Activated CD4-positive, alpha-beta T cell treated with anti-CD3 and anti-CD28 coated beads, Interleukin-2, Interleukin-4, amounts not matched to agents 100 ng/mL and 50 ng/mL, durations not matched to agents 16 hours and 8 hours (primary cell): Measurements from ENCODE around the gene CEP83.
"Not testable (repeated sequence)": the region's sequence is repeated elsewhere in the genome, so short reads cannot be mapped to it uniquely, and the experiment has no call there.

Source experiments
- DNase-seq: peaks from one replicate; pipeline ENCODE4 v3.0.0-alpha.2; 2020; ENCODE audit warnings: low spot score

The CEP83 gene

GRCh38 chr12:94379479-94380113 lies 80.1 kb downstream of the CEP83 start:
- DNase-seq: peak; percentile 77

GRCh38 chr12:94377599-94377998 lies 82.1 kb downstream of the CEP83 start:
- no peak for DNase-seq

- no peak for DNase-seq
Measured at GRCh38 chr12:94374124-94374523, 85.5 kb downstream of the CEP83 start.

GRCh38 chr12:94372461-94372860 lies 87.2 kb downstream of the CEP83 start:
- peak; percentile 79 for DNase-seq

- DNase-seq: no peak
Measured at GRCh38 chr12:94362653-94363052, 97.0 kb downstream of the CEP83 start.

GRCh38 chr12:94359761-94360160 lies 99.9 kb downstream of the CEP83 start:
- no peak for DNase-seq

GRCh38 chr12:94353130-94353529 lies 106.5 kb downstream of the CEP83 start:
- no peak for DNase-seq

- DNase-seq: no peak
Measured at GRCh38 chr12:94340573-94340972, 119.1 kb downstream of the CEP83 start.

GRCh38 chr12:94338006-94338794 lies 121.5 kb downstream of the CEP83 start:
- no peak for DNase-seq

GRCh38 chr12:94336211-94336925 lies 123.3 kb downstream of the CEP83 start:
- no peak for DNase-seq

GRCh38 chr12:94333396-94333795 lies 126.3 kb downstream of the CEP83 start:
- DNase-seq: no peak

GRCh38 chr12:94329366-94329765 lies 130.3 kb downstream of the CEP83 start:
- no peak for DNase-seq

- DNase-seq: no peak
Measured at GRCh38 chr12:94327809-94328208, 131.9 kb downstream of the CEP83 start.

GRCh38 chr12:94326727-94327126 lies 132.9 kb downstream of the CEP83 start:
- peak; percentile 74 for DNase-seq

GRCh38 chr12:94326234-94326633 lies 133.4 kb downstream of the CEP83 start:
- DNase-seq: no peak

- DNase-seq: no peak
Measured at GRCh38 chr12:94322346-94322745, 137.3 kb downstream of the CEP83 start.

- DNase-seq: no peak
Measured at GRCh38 chr12:94320109-94320508, 139.6 kb downstream of the CEP83 start.

GRCh38 chr12:94318181-94318580 lies 141.5 kb downstream of the CEP83 start:
- no peak for DNase-seq

- DNase-seq: not testable (repeated sequence)
Measured at GRCh38 chr12:94316600-94316999, 143.1 kb downstream of the CEP83 start.

- no peak for DNase-seq
Measured at GRCh38 chr12:94312378-94312777, 147.3 kb downstream of the CEP83 start.

GRCh38 chr12:94309373-94309772 lies 150.3 kb downstream of the CEP83 start:
- peak; percentile 66 for DNase-seq

- DNase-seq: no peak
Measured at GRCh38 chr12:94308612-94309011, 151.1 kb downstream of the CEP83 start.
